ENCODE measurements around the gene ANAPC10.

The ANAPC10 gene

GRCh38 chr4:145075742-145076468, 22.1 kb downstream of the ANAPC10 start:
- no peak overlapping the region for H3K4me3 ChIP-seq (ENCODE audit: low read depth, low read length)

GRCh38 chr4:145071560-145071959, 26.4 kb downstream of the ANAPC10 start:
- H3K4me3 ChIP-seq (ENCODE audit: low read depth, low read length), result no peak overlapping the region

- no peak overlapping the region for H3K4me3 ChIP-seq (ENCODE audit: low read depth, low read length)
These were observed 28.6 kb downstream of the ANAPC10 start for GRCh38 chr4:145069361-145069760.

- no peak overlapping the region for H3K4me3 ChIP-seq (ENCODE audit: low read depth, low read length)
These were observed 31.9 kb downstream of the ANAPC10 start for GRCh38 chr4:145066063-145066501.

GRCh38 chr4:145061318-145061920, 36.6 kb downstream of the ANAPC10 start:
- H3K4me3 ChIP-seq (ENCODE audit: low read depth, low read length), result no peak overlapping the region

- H3K4me3 ChIP-seq (ENCODE audit: low read depth, low read length), result no peak overlapping the region
These were observed 39.7 kb downstream of the ANAPC10 start for GRCh38 chr4:145058256-145058655.

- no peak overlapping the region for H3K4me3 ChIP-seq (ENCODE audit: low read depth, low read length)
These were observed 41.5 kb downstream of the ANAPC10 start for GRCh38 chr4:145056325-145057130.

- no peak overlapping the region for H3K4me3 ChIP-seq (ENCODE audit: low read depth, low read length)
These were observed 42.3 kb downstream of the ANAPC10 start for GRCh38 chr4:145055533-145056257.

- no peak overlapping the region for H3K4me3 ChIP-seq (ENCODE audit: low read depth, low read length)
These were observed 48.8 kb downstream of the ANAPC10 start for GRCh38 chr4:145049241-145049640.

- no peak overlapping the region for H3K4me3 ChIP-seq (ENCODE audit: low read depth, low read length)
These were observed 49.2 kb downstream of the ANAPC10 start for GRCh38 chr4:145048817-145049216.

GRCh38 chr4:145047151-145047550, 50.8 kb downstream of the ANAPC10 start:
- no peak overlapping the region for H3K4me3 ChIP-seq (ENCODE audit: low read depth, low read length)

GRCh38 chr4:145045180-145045579, 52.8 kb downstream of the ANAPC10 start:
- no peak overlapping the region for H3K4me3 ChIP-seq (ENCODE audit: low read depth, low read length)

- H3K4me3 ChIP-seq (ENCODE audit: low read depth, low read length), result no peak overlapping the region
These were observed 53.7 kb downstream of the ANAPC10 start for GRCh38 chr4:145044341-145044740.

GRCh38 chr4:145043306-145043705, 54.7 kb downstream of the ANAPC10 start:
- no peak overlapping the region for H3K4me3 ChIP-seq (ENCODE audit: low read depth, low read length)

- no peak overlapping the region for H3K4me3 ChIP-seq (ENCODE audit: low read depth, low read length)
These were observed 55.3 kb downstream of the ANAPC10 start for GRCh38 chr4:145042601-145043285.

- H3K4me3 ChIP-seq (ENCODE audit: low read depth, low read length), result no peak overlapping the region
These were observed 56.6 kb downstream of the ANAPC10 start for GRCh38 chr4:145041378-145041777.

GRCh38 chr4:145035494-145036136, 62.4 kb downstream of the ANAPC10 start:
- H3K4me3 ChIP-seq (ENCODE audit: low read depth, low read length), result no peak overlapping the region

GRCh38 chr4:145034727-145035211, 63.2 kb downstream of the ANAPC10 start:
- H3K4me3 ChIP-seq (ENCODE audit: low read depth, low read length), result no peak overlapping the region

GRCh38 chr4:145019346-145019745, 78.7 kb downstream of the ANAPC10 start:
- no peak overlapping the region for H3K4me3 ChIP-seq (ENCODE audit: low read depth, low read length)

- no peak overlapping the region for H3K4me3 ChIP-seq (ENCODE audit: low read depth, low read length)
These were observed 83.6 kb downstream of the ANAPC10 start for GRCh38 chr4:145014365-145014764.
